Neural cell (in vitro differentiated cells): ENCODE data around the gene ZNF426. TPM values are rescaled to one million over a fixed set of nuclear protein-coding genes. Genes with fewer than 3 reads are reported as not detected.
A peak's percentile ranks its signal among the peaks of the same experiment; 100 is the strongest.
"Not testable (repeated sequence)": the region's sequence is repeated elsewhere in the genome, so short reads cannot be mapped to it uniquely, and the experiment has no call there.

Experiments used
- H2AFZ ChIP-seq: fragments of 200-600, 300-800 bp; sonication (generic), shearing (Covaris generic); 2 replicates; pipeline ENCODE4 v1.6.0; 2014; ENCODE audit warnings: low read depth, mild to moderate bottlenecking, antibody characterized with exemption, low read length, moderate library complexity
- H3F3A ChIP-seq: fragments of 200-600 bp; shearing (Covaris generic); 2 replicates; pipeline ENCODE4 v1.6.1; 2016; ENCODE audit warnings: mild to moderate bottlenecking, moderate library complexity, mixed read lengths, antibody characterized with exemption, low read length; ENCODE audit not compliant: insufficient read depth, poor library complexity, severe bottlenecking
- H3K27ac ChIP-seq: fragments of 200-600, 300-800 bp; sonication (generic), shearing (Covaris generic); 2 replicates; pipeline ENCODE4 v1.5.1; 2014; ENCODE audit warnings: mild to moderate bottlenecking, low read length, moderate library complexity
- H3K27me3 ChIP-seq: fragments of 300-800, 200-600 bp; sonication (generic), shearing (Covaris generic); 2 replicates; pipeline ENCODE4 v1.6.0; 2014; ENCODE audit warnings: mild to moderate bottlenecking, low read depth, low read length, moderate library complexity; ENCODE audit not compliant: insufficient read depth
- H3K36me3 ChIP-seq: fragments of 300-800, 200-600 bp; sonication (generic), shearing (Covaris generic); 2 replicates; pipeline ENCODE4 v1.5.1; 2014; ENCODE audit warnings: mild to moderate bottlenecking, antibody characterized with exemption, low read length, moderate library complexity; ENCODE audit not compliant: insufficient read depth
- H3K4me2 ChIP-seq: fragments of 300-800, 200-600 bp; sonication (generic), shearing (Covaris generic); 2 replicates; pipeline ENCODE4 v1.6.0; 2014; ENCODE audit warnings: mild to moderate bottlenecking, low read length
- H3K4me3 ChIP-seq: fragments of 300-800, 200-600 bp; sonication (generic), shearing (Covaris generic); 2 replicates; pipeline ENCODE4 v1.5.1; 2014; ENCODE audit warnings: mild to moderate bottlenecking, low read length, moderate library complexity
- H3K79me2 ChIP-seq: fragments of 200-600 bp; shearing (Covaris generic); replicated peaks from 2 replicates; pipeline ENCODE4 v1.6.0; 2014; ENCODE audit warnings: mild to moderate bottlenecking, low read length, moderate library complexity; ENCODE audit not compliant: insufficient read depth
- H3K9ac ChIP-seq: fragments of 300-800, 200-600 bp; sonication (generic), shearing (Covaris generic); 2 replicates; pipeline ENCODE4 v1.6.1; 2016; ENCODE audit warnings: mild to moderate bottlenecking, low read length, mixed read lengths
- H3K9me2 ChIP-seq: fragments of 200-600 bp; shearing (Covaris generic); 2 replicates; pipeline ENCODE4 v1.6.1; 2016; ENCODE audit warnings: mild to moderate bottlenecking, low read length, mixed read lengths; ENCODE audit not compliant: insufficient read depth
- H3K9me3 ChIP-seq: fragments of 200-600, 300-800 bp; sonication (generic), shearing (Covaris generic); 2 replicates; pipeline ENCODE4 v1.6.1; 2016; ENCODE audit warnings: mild to moderate bottlenecking, mixed run types, low read length, moderate library complexity, mixed read lengths
- H4K20me1 ChIP-seq: fragments of 200-600 bp; shearing (Covaris generic); 2 replicates; pipeline ENCODE4 v1.6.1; 2016; ENCODE audit warnings: mild to moderate bottlenecking, mixed run types; ENCODE audit not compliant: insufficient read depth
- EP300 ChIP-seq: fragments of 450-650 bp; conservative IDR thresholded peaks from 2 replicates; pipeline ENCODE4 v1.6.1; 2014; ENCODE audit warnings: antibody characterized with exemption, mild to moderate bottlenecking, moderate library complexity; ENCODE audit not compliant: poor library complexity, severe bottlenecking
- MXI1 ChIP-seq: fragments of 450-650 bp; conservative IDR thresholded peaks from 2 replicates; pipeline ENCODE4 v1.6.1; 2014; ENCODE audit warnings: antibody characterized with exemption, mild to moderate bottlenecking; ENCODE audit not compliant: poor library complexity, severe bottlenecking
- POLR2AphosphoS5 ChIP-seq: IDR thresholded peaks from 2 replicates; pipeline ENCODE4 v1.6.1; 2012
- RAD21 ChIP-seq: fragments of 450-650 bp; conservative IDR thresholded peaks from 2 replicates; pipeline ENCODE4 v1.6.1; 2014; ENCODE audit warnings: antibody characterized with exemption, mild to moderate bottlenecking, moderate library complexity
- SMC3 ChIP-seq: fragments of 450-650 bp; conservative IDR thresholded peaks from 2 replicates; pipeline ENCODE4 v1.6.1; 2014; ENCODE audit warnings: antibody characterized with exemption, mild to moderate bottlenecking, moderate library complexity; ENCODE audit not compliant: poor library complexity
- TAF1 ChIP-seq: IDR thresholded peaks from 2 replicates; pipeline ENCODE4 v1.6.1; 2012; ENCODE audit warnings: low read depth
- polyA plus RNA-seq: library from polyadenylated mRNA; depleted of rRNA; stranded (reverse); fragments of >200 nt; gene quantifications from 2 replicates; pipeline ENCODE4 v1.2.3, GENCODE V29; 2014
- TF ChIP-seq, protein P1 (sequence below): IDR thresholded peaks from 2 replicates; pipeline ENCODE4 v1.6.1; 2012; ENCODE audit warnings: borderline replicate concordance
- TF ChIP-seq, protein P2 (sequence below): fragments of 450-650 bp; IDR thresholded peaks from 2 replicates; pipeline ENCODE4 v1.5.1; 2014; ENCODE audit warnings: antibody characterized with exemption, mild to moderate bottlenecking, moderate library complexity; ENCODE audit not compliant: poor library complexity, severe bottlenecking

Gene ZNF426
- polyA plus RNA-seq, 1 donor from 2014 or later = 14.3 TPM

DNA sequence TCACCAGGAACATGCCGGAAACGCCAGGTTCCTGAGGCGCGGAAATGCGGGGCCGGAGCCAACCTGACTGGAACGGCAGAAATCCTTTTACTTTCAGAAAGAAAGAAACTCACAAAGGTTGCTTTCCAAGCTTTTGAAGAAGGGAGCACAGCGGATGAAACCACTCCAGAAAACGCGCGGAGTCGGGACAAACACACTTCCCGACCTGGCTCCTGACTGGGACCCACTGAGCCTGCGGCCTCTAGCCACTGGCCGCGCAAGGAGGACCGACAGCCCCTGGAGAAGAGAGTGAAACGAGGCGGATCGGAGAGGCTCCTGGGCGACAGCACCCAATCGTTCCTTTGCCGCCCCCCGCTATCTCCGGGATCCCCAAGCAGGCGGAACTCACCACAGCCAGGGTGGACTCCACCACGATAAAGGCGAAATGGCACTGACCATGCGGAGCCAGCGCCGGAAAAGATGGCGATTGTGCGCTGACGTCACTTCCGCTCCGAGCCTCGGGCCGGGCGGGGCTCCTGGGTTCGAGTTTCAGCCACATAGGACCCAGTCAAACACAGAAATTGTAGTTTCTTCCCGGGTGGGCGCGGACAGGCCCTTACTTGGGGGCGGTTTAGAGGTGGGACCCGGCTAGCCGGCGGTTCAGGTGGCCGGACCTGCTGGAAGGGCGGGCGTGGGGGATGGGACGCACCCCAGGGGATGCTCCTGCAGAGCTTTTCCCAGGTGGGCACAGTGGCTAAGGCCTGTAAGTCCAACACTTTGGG lies 45.8 kb upstream of the ZNF426 start, which contains the start of gene ZNF121:
ZNF121 (minus strand) TSS at position 432 of the 761 bp plus-strand sequence. CDS start 16,407 bp downstream, outside the sequence.
- peak within 1 kb of the TSS; percentile 96 for H3K27ac ChIP-seq
- H2AFZ ChIP-seq = peak within 1 kb of the TSS; percentile 99

DNA sequence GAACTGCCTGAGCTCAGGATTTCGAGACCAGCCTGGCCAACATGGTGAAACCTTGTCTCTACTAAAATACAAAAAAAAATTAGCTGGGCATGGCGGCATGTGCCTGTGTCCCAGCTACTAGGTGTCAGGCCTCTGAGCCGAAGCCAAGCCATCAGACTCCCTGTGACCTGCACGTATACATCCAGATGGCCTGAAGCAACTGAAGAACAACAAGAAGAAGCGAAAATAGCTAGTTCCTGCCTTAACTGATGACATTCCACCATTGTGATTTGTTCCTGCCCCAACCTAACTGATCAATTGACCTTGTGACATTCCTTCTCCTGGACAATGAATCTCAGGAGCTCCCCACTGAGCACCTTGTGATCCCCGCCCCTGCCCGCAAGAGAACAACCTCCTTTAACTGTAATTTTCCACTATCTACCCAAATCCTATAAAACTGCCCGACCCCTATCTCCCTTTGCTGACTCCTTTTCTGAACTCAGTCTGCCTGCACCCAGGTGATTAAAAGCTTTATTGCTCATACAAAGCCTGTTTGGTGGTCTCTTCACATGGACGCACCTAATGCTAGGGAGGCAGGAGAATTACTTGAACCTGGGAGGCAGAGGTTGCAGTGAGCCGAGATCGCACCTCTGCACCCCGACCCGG lies 43.8 kb upstream of the ZNF426 start:
- not testable (repeated sequence) for H3K4me2 ChIP-seq, H3K27ac ChIP-seq, H3K9me3 ChIP-seq, H3K27me3 ChIP-seq, H4K20me1 ChIP-seq, H3K9ac ChIP-seq, H3K9me2 ChIP-seq, H2AFZ ChIP-seq, H3F3A ChIP-seq, H3K36me3 ChIP-seq
- Histone ChIP-seq H3K79me2 (peaks cover 67% of the 10 kb centered on the region), H3K4me3 (peak overlapping the region; percentile 99)

More for the DNA sequence above, 45.8 kb upstream of the ZNF426 start, which contains the start of gene ZNF121:
- peak within 1 kb of the TSS; percentile 99 for H3K4me3 ChIP-seq
- H3K27me3 ChIP-seq = no peaks in the 10 kb centered on the region
- no peaks in the 10 kb centered on the region for H4K20me1 ChIP-seq
- peaks cover 1% of the 10 kb centered on the region for H3K36me3 ChIP-seq
- peaks cover 6% of the 10 kb centered on the region for H3K9me3 ChIP-seq
- no peaks in the 10 kb centered on the region for H3F3A ChIP-seq
- peak; percentile 27 for TF ChIP-seq SMC3
- TF ChIP-seq MXI1 = peak; percentile 98
- no peak for TF ChIP-seq RAD21
- TF ChIP-seq TAF1 = no peak
- peak; percentile 95 for TF ChIP-seq POLR2AphosphoS5
- TF ChIP-seq EP300 = peak; percentile 56
- TF ChIP-seq, protein P1, sequence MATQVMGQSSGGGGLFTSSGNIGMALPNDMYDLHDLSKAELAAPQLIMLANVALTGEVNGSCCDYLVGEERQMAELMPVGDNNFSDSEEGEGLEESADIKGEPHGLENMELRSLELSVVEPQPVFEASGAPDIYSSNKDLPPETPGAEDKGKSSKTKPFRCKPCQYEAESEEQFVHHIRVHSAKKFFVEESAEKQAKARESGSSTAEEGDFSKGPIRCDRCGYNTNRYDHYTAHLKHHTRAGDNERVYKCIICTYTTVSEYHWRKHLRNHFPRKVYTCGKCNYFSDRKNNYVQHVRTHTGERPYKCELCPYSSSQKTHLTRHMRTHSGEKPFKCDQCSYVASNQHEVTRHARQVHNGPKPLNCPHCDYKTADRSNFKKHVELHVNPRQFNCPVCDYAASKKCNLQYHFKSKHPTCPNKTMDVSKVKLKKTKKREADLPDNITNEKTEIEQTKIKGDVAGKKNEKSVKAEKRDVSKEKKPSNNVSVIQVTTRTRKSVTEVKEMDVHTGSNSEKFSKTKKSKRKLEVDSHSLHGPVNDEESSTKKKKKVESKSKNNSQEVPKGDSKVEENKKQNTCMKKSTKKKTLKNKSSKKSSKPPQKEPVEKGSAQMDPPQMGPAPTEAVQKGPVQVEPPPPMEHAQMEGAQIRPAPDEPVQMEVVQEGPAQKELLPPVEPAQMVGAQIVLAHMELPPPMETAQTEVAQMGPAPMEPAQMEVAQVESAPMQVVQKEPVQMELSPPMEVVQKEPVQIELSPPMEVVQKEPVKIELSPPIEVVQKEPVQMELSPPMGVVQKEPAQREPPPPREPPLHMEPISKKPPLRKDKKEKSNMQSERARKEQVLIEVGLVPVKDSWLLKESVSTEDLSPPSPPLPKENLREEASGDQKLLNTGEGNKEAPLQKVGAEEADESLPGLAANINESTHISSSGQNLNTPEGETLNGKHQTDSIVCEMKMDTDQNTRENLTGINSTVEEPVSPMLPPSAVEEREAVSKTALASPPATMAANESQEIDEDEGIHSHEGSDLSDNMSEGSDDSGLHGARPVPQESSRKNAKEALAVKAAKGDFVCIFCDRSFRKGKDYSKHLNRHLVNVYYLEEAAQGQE = peak; percentile 75
- TF ChIP-seq, protein P2, sequence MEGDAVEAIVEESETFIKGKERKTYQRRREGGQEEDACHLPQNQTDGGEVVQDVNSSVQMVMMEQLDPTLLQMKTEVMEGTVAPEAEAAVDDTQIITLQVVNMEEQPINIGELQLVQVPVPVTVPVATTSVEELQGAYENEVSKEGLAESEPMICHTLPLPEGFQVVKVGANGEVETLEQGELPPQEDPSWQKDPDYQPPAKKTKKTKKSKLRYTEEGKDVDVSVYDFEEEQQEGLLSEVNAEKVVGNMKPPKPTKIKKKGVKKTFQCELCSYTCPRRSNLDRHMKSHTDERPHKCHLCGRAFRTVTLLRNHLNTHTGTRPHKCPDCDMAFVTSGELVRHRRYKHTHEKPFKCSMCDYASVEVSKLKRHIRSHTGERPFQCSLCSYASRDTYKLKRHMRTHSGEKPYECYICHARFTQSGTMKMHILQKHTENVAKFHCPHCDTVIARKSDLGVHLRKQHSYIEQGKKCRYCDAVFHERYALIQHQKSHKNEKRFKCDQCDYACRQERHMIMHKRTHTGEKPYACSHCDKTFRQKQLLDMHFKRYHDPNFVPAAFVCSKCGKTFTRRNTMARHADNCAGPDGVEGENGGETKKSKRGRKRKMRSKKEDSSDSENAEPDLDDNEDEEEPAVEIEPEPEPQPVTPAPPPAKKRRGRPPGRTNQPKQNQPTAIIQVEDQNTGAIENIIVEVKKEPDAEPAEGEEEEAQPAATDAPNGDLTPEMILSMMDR = no peak
- peak within 1 kb of the TSS; percentile 61 for H3K4me2 ChIP-seq
- no peaks in the 10 kb centered on the region for H3K9me2 ChIP-seq
- H3K9ac ChIP-seq = peak within 1 kb of the TSS; percentile 97
- H3K79me2 ChIP-seq = peaks cover 46% of the 10 kb centered on the region
